Panc1 (cell line): ENCODE results near the gene GJC2. TPM values are rescaled to one million over a fixed set of nuclear protein-coding genes. Genes with fewer than 3 reads are reported as not detected.

ENCODE experiments used
- ATAC-seq: fragments of 200-7000 bp; cut with Tn5 transposase; 2 replicates; pipeline ENCODE4 v1.9.1; 2020; ENCODE audit warnings: mild to moderate bottlenecking, moderate library complexity
- BruUV-seq: library from RNA; stranded (reverse); fragments of 400-500 nt; replicated peaks from 2 replicates; lab custom pipeline; 2021; lab: Mats Ljungman, UMichigan
- CTCF ChIA-PET: fragments of 300-600 bp; sonication (Branson Sonifier 250); formaldehyde crosslinking; loops from one replicate; lab custom pipeline; 2022; ENCODE audit warnings: antibody characterized with exemption; lab: Charles Lee
- POLR2A ChIA-PET: fragments of 300-600 bp; sonication (Branson Sonifier 250); formaldehyde crosslinking; loops from one replicate; lab custom pipeline; 2022; ENCODE audit warnings: antibody characterized with exemption; lab: Charles Lee
- DNase-seq: peaks from one replicate; pipeline ENCODE4 v3.0.0-alpha.2; 2010; ENCODE audit warnings: low read depth, low spot score
- H3K27ac ChIP-seq: 2 replicates; pipeline ENCODE4 v1.5.1; 2011; ENCODE audit warnings: mild to moderate bottlenecking, low read length, inconsistent platforms
- H3K27me3 ChIP-seq: fragments of 200-500 bp; sonication (Bioruptor generic); 2 replicates; pipeline ENCODE4 v1.6.0; 2014; ENCODE audit warnings: low read length, inconsistent platforms; ENCODE audit not compliant: control insufficient read depth, insufficient read depth
- H3K36me3 ChIP-seq: fragments of 200-500 bp; sonication (Bioruptor generic); 2 replicates; pipeline ENCODE4 v1.5.1; 2014; ENCODE audit warnings: inconsistent platforms, mild to moderate bottlenecking, low read length, moderate library complexity; ENCODE audit not compliant: control insufficient read depth, insufficient read depth
- H3K4me1 ChIP-seq: 2 replicates; pipeline ENCODE4 v1.5.1; 2011; ENCODE audit warnings: inconsistent platforms, mild to moderate bottlenecking, low read length, moderate library complexity; ENCODE audit not compliant: control insufficient read depth, insufficient read depth
- H3K4me3 ChIP-seq, 2 experiments: 2 replicates each; pipeline ENCODE4 v1.5.1; 2011 to 2012; ENCODE audit warnings: low read depth in 2 of 2, low read length in 2 of 2, mild to moderate bottlenecking in 2 of 2, inconsistent platforms in 1 of 2, moderate library complexity in 1 of 2
- H3K9me3 ChIP-seq: fragments of 200-500 bp; sonication (Bioruptor generic); 2 replicates; pipeline ENCODE4 v1.5.1; 2014; ENCODE audit warnings: low read depth, mild to moderate bottlenecking, inconsistent platforms, low read length, moderate library complexity; ENCODE audit not compliant: control insufficient read depth, insufficient read depth
- CTCF ChIP-seq: fragments of 450-650 bp; IDR thresholded peaks from 2 replicates; pipeline ENCODE4 v1.5.1; 2017; ENCODE audit warnings: mild to moderate bottlenecking
- POLR2AphosphoS5 ChIP-seq: IDR thresholded peaks from 2 replicates; pipeline ENCODE4 v1.6.1; 2012; ENCODE audit warnings: mild to moderate bottlenecking, low read depth, low read length, moderate library complexity
- REST ChIP-seq, 2 experiments: IDR thresholded peaks; 2 replicates each; pipeline ENCODE4 v1.6.1; 2011 to 2012; ENCODE audit warnings: low read depth in 2 of 2, control low read depth in 1 of 2, low read length in 1 of 2, mild to moderate bottlenecking in 1 of 2, moderate library complexity in 1 of 2; ENCODE audit not compliant: insufficient read depth in 1 of 2
- SIN3A ChIP-seq: IDR thresholded peaks from 2 replicates; pipeline ENCODE4 v1.6.1; 2012; ENCODE audit warnings: low read depth, mild to moderate bottlenecking, low read length, moderate library complexity, borderline replicate concordance; ENCODE audit not compliant: insufficient read depth
- TCF7L2 ChIP-seq: IDR thresholded peaks from 2 replicates; pipeline ENCODE4 v1.6.1; 2011; ENCODE audit warnings: mild to moderate bottlenecking, low read depth, low read length, inconsistent platforms
- in situ Hi-C: cut with HindIII; loops from 2 replicates; pipeline ENCODE4 v1.10.0; 2016; ENCODE audit warnings: low sequenced_read_pairs, low pct_unique_long_range_greater_than_20kb
- intact Hi-C: fragments of 100-400 bp; cut with micrococcal nuclease; formaldehyde crosslinking; loops from one replicate; pipeline ENCODE4 v1.10.0; 2022; ENCODE audit not compliant: unreplicated experiment
- total RNA-seq: library from RNA; stranded (reverse); gene quantifications from one replicate; pipeline ENCODE4 v1.2.1, GENCODE V29; 2021; ENCODE audit not compliant: unreplicated experiment

GJC2 gene
- total RNA-seq, 1 experiment from 2014 or later = 2.4 TPM

GRCh38 chr1:228168563-228169270 is 19.0 kb downstream of the GJC2 start:
- in situ Hi-C loops (no loop called here), intact Hi-C loops (no loop called here)
- no peak overlapping the region for H3K4me3 ChIP-seq
- no peak for TF ChIP-seq TCF7L2
- H3K9me3 ChIP-seq = no peaks in the 10 kb centered on the region
- H3K27ac ChIP-seq = no peak overlapping the region
- BruUV-seq = no TSS peak
- ChIA-PET CTCF (no interaction called here), POLR2A (interaction anchor here (0.6 kb wide), 1 partner anchor 1410 kb away, joined by 6 read pairs; no protein-coding TSS in a partner anchor)
- ATAC-seq (no peak), DNase-seq (no peak)
- peaks cover 9% of the 10 kb centered on the region for H3K4me1 ChIP-seq
- no peaks in the 10 kb centered on the region for H3K36me3 ChIP-seq
- no peaks in the 10 kb centered on the region for H3K27me3 ChIP-seq

- no peaks in the 10 kb centered on the region for H3K9me3 ChIP-seq
- peaks cover 9% of the 10 kb centered on the region for H3K4me1 ChIP-seq
- no peak overlapping the region for H3K4me3 ChIP-seq
- ATAC-seq = no peak
- ChIA-PET POLR2A (no interaction called here), CTCF (no interaction called here)
- no peaks in the 10 kb centered on the region for H3K27me3 ChIP-seq
- no TSS peak for BruUV-seq
- TF ChIP-seq CTCF (no peak), POLR2AphosphoS5 (no peak), TCF7L2 (no peak), REST (IDR thresholded peaks at IDR 0.05; ENCODE audit: insufficient read depth in 1 of 2, low read depth in 2 of 2, low read length in 1 of 2) (no peak), SIN3A (no peak)
- H3K27ac ChIP-seq = no peak overlapping the region
- H3K36me3 ChIP-seq = no peaks in the 10 kb centered on the region
- in situ Hi-C loops (no loop called here), intact Hi-C loops (no loop called here)
- no peak for DNase-seq
Measured at GRCh38 chr1:228169345-228169744, 19.6 kb downstream of the GJC2 start.

GRCh38 chr1:228170666-228171065 is 20.9 kb downstream of the GJC2 start:
- ChIA-PET POLR2A (no interaction called here), CTCF (no interaction called here)
- no peak for TF ChIP-seq CTCF
- TF ChIP-seq POLR2AphosphoS5 = no peak
- no peak for TF ChIP-seq REST (IDR thresholded peaks at IDR 0.05; ENCODE audit: insufficient read depth in 1 of 2, low read depth in 2 of 2, low read length in 1 of 2)
- TF ChIP-seq SIN3A = no peak
- no peak for TF ChIP-seq TCF7L2
- no peak for DNase-seq
- ATAC-seq = no peak
- Histone ChIP-seq H3K4me1 (peaks cover 9% of the 10 kb centered on the region), H3K9me3 (no peaks in the 10 kb centered on the region), H3K27ac (no peak overlapping the region), H3K4me3 (no peak overlapping the region), H3K36me3 (no peaks in the 10 kb centered on the region), H3K27me3 (no peaks in the 10 kb centered on the region)
- BruUV-seq = no TSS peak
- in situ Hi-C loops = no loop called here
- intact Hi-C loops = no loop called here
